ENCODE results near the gene ZSCAN10. TPM values are rescaled to one million over a fixed set of nuclear protein-coding genes. Genes with fewer than 3 reads are reported as not detected.
"Not testable (repeated sequence)": the region's sequence is repeated elsewhere in the genome, so short reads cannot be mapped to it uniquely, and the experiment has no call there.

ZSCAN10 gene
- total and polyA plus RNA-seq, 9 of the 15 experiments (the other 6 are each of a cell fraction or from before 2014, with no cell fraction given) = 0.22 TPM; not detected in 8

GRCh38 chr16:3056336-3057180, 42.5 kb downstream of the ZSCAN10 start (continued):
- TF ChIP-seq PREB (CRISPR knock-in tag; IDR thresholded peaks at IDR 0.05) = no peak
- peak; percentile 55; the same call in 1 of the 2 replicates for TF ChIP-seq ZNF263 (CRISPR knock-in tag; IDR thresholded peaks at IDR 0.05; ENCODE audit: borderline replicate concordance)
- no peak for TF ChIP-seq TEAD1 (CRISPR knock-in tag; IDR thresholded peaks at IDR 0.05)
- 0 out of 2 replicates have a peak, but pooled peaks have one; percentile 19 for TF ChIP-seq USF1 (CRISPR knock-in tag; IDR thresholded peaks at IDR 0.05)
- TF ChIP-seq ARID1B (IDR thresholded peaks at IDR 0.05) = no peak
- no peak for TF ChIP-seq ZFP1 (CRISPR knock-in tag; IDR thresholded peaks at IDR 0.05)
- no peak for TF ChIP-seq FOXP1 (CRISPR knock-in tag; IDR thresholded peaks at IDR 0.05)
- peak; percentile 21; the same call in 1 of the 2 replicates for TF ChIP-seq CTBP1 (IDR thresholded peaks at IDR 0.05; ENCODE audit: borderline replicate concordance)
- TF ChIP-seq PKNOX1 (IDR thresholded peaks at IDR 0.05) = peak; percentile 17; the same call in 1 of the 2 replicates
- TF ChIP-seq POLR2G (IDR thresholded peaks at IDR 0.05; ENCODE audit: low read depth, low read length) = peak; percentile 27; the same call in 1 of the 2 replicates

GRCh38 chr16:3055734-3056115, 43.4 kb downstream of the ZSCAN10 start:
- H3K9me3 ChIP-seq (replicated peaks; ENCODE audit: control insufficient read depth, insufficient read depth, low read depth, low read length); in situ Hi-C loops (cut with MboI); BruUV-seq (replicated peaks); ATAC-seq; H3K4me3 ChIP-seq; DNase-seq (ENCODE audit: extremely low read depth in 1 of 4, low spot score in 3 of 4); FAIRE-seq; H3K27me3 ChIP-seq (ENCODE audit: control insufficient read depth in 2 of 2, insufficient read depth in 2 of 2, low read length in 2 of 2); H2AFZ ChIP-seq (ENCODE audit: low read depth, low read length); H3K9ac ChIP-seq (ENCODE audit: insufficient read depth in 1 of 2, low read depth in 2 of 2, low read length in 2 of 2); H4K20me1 ChIP-seq (replicated peaks; ENCODE audit: control insufficient read depth, insufficient read depth, low read length); H3K79me2 ChIP-seq (ENCODE audit: control insufficient read depth, insufficient read depth, low read length); H3K4me2 ChIP-seq (ENCODE audit: insufficient read depth, low read length); H3K36me3 ChIP-seq (ENCODE audit: control insufficient read depth, insufficient read depth, low read length); H3K9me1 ChIP-seq (ENCODE audit: control insufficient read depth, insufficient read depth, low read length); H3K27ac ChIP-seq (ENCODE audit: extremely low read depth, low read depth, low read length): not testable (repeated sequence)
- peaks cover 8 to 38% of the 10 kb centered on the region in 2 experiments for H3K4me1 ChIP-seq (replicated peaks in 1 of 2; ENCODE audit: control insufficient read depth in 2 of 2, insufficient read depth in 2 of 2, low read length in 2 of 2)
- ChIA-PET CTCF (ENCODE audit: low intra/inter-chr PET ratio) (interaction anchor here (0.6 kb wide), 1 partner anchor 76 kb away, joined by 3 read pairs; no protein-coding TSS in a partner anchor), POLR2A (interaction anchor here (0.8 to 0.9 kb wide), 3 partner anchors 27 to 182 kb away, joined by 3 to 4 read pairs (median 3); no protein-coding TSS in a partner anchor)
- intact Hi-C loops (cut with micrococcal nuclease) = loop anchor here (5.0 to 10.0 kb wide), 2 partner anchors 47 to 119 kb away; no protein-coding TSS in a partner anchor
- WGBS (ENCODE audit: insufficient coverage, low coverage, missing lambda C conversion rate) = 54% methylated on average over 9 of the region's 9 CpGs
